Chondrocyte (in vitro differentiated cells): ENCODE results near the gene NHERF2. TPM values are rescaled to one million over a fixed set of nuclear protein-coding genes. Genes with fewer than 3 reads are reported as not detected.

ENCODE experiments used
- DNase-seq: peaks from one replicate; pipeline ENCODE4 v3.0.0; 2021; ENCODE audit warnings: mixed read lengths, low spot score
- H3K27ac Mint-ChIP-seq: one replicate; pipeline ENCODE4 v1.8.0; 2021; ENCODE audit warnings: mild to moderate bottlenecking, moderate library complexity, mixed read lengths; ENCODE audit not compliant: unreplicated experiment
- H3K27me3 Mint-ChIP-seq: 2 replicates; pipeline ENCODE4 v1.8.0; 2021; ENCODE audit warnings: low read depth, mixed read lengths
- H3K36me3 Mint-ChIP-seq: 2 replicates; pipeline ENCODE4 v1.8.0; 2021; ENCODE audit warnings: low read depth, mixed read lengths
- H3K4me1 Mint-ChIP-seq: 2 replicates; pipeline ENCODE4 v1.8.0; 2021; ENCODE audit warnings: low read depth, mild to moderate bottlenecking, mixed read lengths
- H3K4me3 Mint-ChIP-seq: one replicate; pipeline ENCODE4 v1.8.0; 2021; ENCODE audit warnings: mild to moderate bottlenecking, moderate library complexity, mixed read lengths; ENCODE audit not compliant: unreplicated experiment
- H3K9me3 Mint-ChIP-seq: 2 replicates; pipeline ENCODE4 v1.8.0; 2021; ENCODE audit warnings: low read depth, mixed read lengths
- total RNA-seq: library from RNA; stranded (reverse); gene quantifications from 3 replicates; pipeline ENCODE4 v1.2.1, GENCODE V29; 2021
- TF ChIP-seq, protein P1 (sequence below): fragments of 200-600 bp; sonication (generic); IDR thresholded peaks from 2 replicates; pipeline ENCODE4 v1.5.0; 2021; ENCODE audit warnings: antibody characterized with exemption, mild to moderate bottlenecking, moderate library complexity

Gene NHERF2
- total RNA-seq, 1 donor from 2014 or later = 87.0 TPM

GRCh38 chr16:2061023-2061422 is 34.3 kb downstream of the NHERF2 start:
- peaks cover 18% of the 10 kb centered on the region for H3K36me3 Mint-ChIP-seq
- DNase-seq = no peak
- no peak overlapping the region for H3K27ac Mint-ChIP-seq
- H3K9me3 Mint-ChIP-seq = no peaks in the 10 kb centered on the region
- H3K4me1 Mint-ChIP-seq = no peaks in the 10 kb centered on the region
- H3K27me3 Mint-ChIP-seq = no peaks in the 10 kb centered on the region
- TF ChIP-seq, protein P1, sequence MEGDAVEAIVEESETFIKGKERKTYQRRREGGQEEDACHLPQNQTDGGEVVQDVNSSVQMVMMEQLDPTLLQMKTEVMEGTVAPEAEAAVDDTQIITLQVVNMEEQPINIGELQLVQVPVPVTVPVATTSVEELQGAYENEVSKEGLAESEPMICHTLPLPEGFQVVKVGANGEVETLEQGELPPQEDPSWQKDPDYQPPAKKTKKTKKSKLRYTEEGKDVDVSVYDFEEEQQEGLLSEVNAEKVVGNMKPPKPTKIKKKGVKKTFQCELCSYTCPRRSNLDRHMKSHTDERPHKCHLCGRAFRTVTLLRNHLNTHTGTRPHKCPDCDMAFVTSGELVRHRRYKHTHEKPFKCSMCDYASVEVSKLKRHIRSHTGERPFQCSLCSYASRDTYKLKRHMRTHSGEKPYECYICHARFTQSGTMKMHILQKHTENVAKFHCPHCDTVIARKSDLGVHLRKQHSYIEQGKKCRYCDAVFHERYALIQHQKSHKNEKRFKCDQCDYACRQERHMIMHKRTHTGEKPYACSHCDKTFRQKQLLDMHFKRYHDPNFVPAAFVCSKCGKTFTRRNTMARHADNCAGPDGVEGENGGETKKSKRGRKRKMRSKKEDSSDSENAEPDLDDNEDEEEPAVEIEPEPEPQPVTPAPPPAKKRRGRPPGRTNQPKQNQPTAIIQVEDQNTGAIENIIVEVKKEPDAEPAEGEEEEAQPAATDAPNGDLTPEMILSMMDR = no peak
- no peak overlapping the region for H3K4me3 Mint-ChIP-seq

GRCh38 chr16:2061526-2061925 is 34.8 kb downstream of the NHERF2 start:
- no peaks in the 10 kb centered on the region for H3K9me3 Mint-ChIP-seq
- H3K27me3 Mint-ChIP-seq = no peaks in the 10 kb centered on the region
- peaks cover 21% of the 10 kb centered on the region for H3K36me3 Mint-ChIP-seq
- no peak overlapping the region for H3K4me3 Mint-ChIP-seq
- TF ChIP-seq, protein P1 = no peak
- no peak overlapping the region for H3K27ac Mint-ChIP-seq
- no peak for DNase-seq
- H3K4me1 Mint-ChIP-seq = no peaks in the 10 kb centered on the region

DNA sequence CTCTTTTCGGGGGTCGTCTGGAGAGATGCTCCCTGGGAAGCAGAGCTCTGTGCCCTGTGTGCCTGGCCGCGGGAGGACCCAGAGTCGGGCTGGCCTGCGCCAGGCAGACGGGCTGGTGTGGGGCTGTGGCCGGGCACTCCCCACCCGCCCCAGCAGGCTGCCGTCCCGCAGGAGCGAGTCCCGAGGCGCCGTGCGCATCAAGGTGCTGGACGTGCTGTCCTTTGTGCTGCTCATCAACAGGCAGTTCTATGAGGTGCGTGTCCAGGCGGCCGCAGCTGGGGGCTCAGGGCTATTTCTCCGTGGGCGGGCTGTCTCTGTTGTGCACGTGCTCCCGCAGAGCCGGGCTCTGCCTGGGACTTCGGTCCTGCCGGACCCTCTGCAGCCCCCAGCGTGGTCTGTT is 36.1 kb downstream of the NHERF2 start:
- no peak for DNase-seq
- Mint-ChIP-seq H3K9me3 (no peaks in the 10 kb centered on the region), H3K27ac (no peak overlapping the region), H3K36me3 (peaks cover 23% of the 10 kb centered on the region), H3K27me3 (no peaks in the 10 kb centered on the region), H3K4me3 (no peak overlapping the region), H3K4me1 (no peaks in the 10 kb centered on the region)
- TF ChIP-seq, protein P1 = no peak

- DNase-seq = no peak
- Mint-ChIP-seq H3K27ac (no peak overlapping the region), H3K9me3 (no peaks in the 10 kb centered on the region), H3K27me3 (no peaks in the 10 kb centered on the region), H3K36me3 (peaks cover 20% of the 10 kb centered on the region), H3K4me3 (no peak overlapping the region), H3K4me1 (no peaks in the 10 kb centered on the region)
- TF ChIP-seq, protein P1 = no peak
Observed at GRCh38 chr16:2063861-2064260, 37.2 kb downstream of the NHERF2 start.

GRCh38 chr16:2064368-2064945 is 37.8 kb downstream of the NHERF2 start:
- TF ChIP-seq, protein P1 = no peak
- Mint-ChIP-seq H3K36me3 (peaks cover 22% of the 10 kb centered on the region), H3K27me3 (no peaks in the 10 kb centered on the region), H3K4me1 (no peaks in the 10 kb centered on the region), H3K4me3 (no peak overlapping the region), H3K27ac (no peak overlapping the region), H3K9me3 (no peaks in the 10 kb centered on the region)
- no peak for DNase-seq
